Brain microvascular endothelial cell (primary cell): Measurements from ENCODE around the gene DPP8.
"Not testable (repeated sequence)": the region's sequence is repeated elsewhere in the genome, so short reads cannot be mapped to it uniquely, and the experiment has no call there.

Experiments
- DNase-seq: peaks from one replicate; pipeline ENCODE4 v3.0.0-alpha.2; 2020
- H3K27ac ChIP-seq: fragments of 250-450 bp; sonication (Bioruptor Pico); 2 replicates; pipeline ENCODE4 v1.5.1; 2020; ENCODE audit warnings: mild to moderate bottlenecking, moderate library complexity
- H3K27me3 ChIP-seq: fragments of 250-450 bp; sonication (Bioruptor Pico); replicated peaks from 2 replicates; pipeline ENCODE4 v1.5.1; 2020; ENCODE audit warnings: mild to moderate bottlenecking
- H3K36me3 ChIP-seq: fragments of 250-450 bp; sonication (Bioruptor Pico); replicated peaks from 2 replicates; pipeline ENCODE4 v1.5.1; 2020; ENCODE audit warnings: mild to moderate bottlenecking
- H3K4me3 ChIP-seq: 2 replicates; pipeline ENCODE4 v1.5.1; 2011; ENCODE audit warnings: low read depth, mild to moderate bottlenecking, control low read depth, low read length, moderate library complexity
- in situ Hi-C: cut with HindIII; loops from 2 replicates; pipeline ENCODE4 v1.10.0; 2017; ENCODE audit warnings: low sequenced_read_pairs, low pct_ligation_motif_present
- TF ChIP-seq, protein P1 (sequence below): IDR thresholded peaks from 2 replicates; pipeline ENCODE4 v1.5.1; 2011; ENCODE audit warnings: low read depth, mild to moderate bottlenecking, moderate library complexity, low read length, control low read depth, inconsistent platforms; ENCODE audit errors: missing control alignments

DPP8 gene

DNA sequence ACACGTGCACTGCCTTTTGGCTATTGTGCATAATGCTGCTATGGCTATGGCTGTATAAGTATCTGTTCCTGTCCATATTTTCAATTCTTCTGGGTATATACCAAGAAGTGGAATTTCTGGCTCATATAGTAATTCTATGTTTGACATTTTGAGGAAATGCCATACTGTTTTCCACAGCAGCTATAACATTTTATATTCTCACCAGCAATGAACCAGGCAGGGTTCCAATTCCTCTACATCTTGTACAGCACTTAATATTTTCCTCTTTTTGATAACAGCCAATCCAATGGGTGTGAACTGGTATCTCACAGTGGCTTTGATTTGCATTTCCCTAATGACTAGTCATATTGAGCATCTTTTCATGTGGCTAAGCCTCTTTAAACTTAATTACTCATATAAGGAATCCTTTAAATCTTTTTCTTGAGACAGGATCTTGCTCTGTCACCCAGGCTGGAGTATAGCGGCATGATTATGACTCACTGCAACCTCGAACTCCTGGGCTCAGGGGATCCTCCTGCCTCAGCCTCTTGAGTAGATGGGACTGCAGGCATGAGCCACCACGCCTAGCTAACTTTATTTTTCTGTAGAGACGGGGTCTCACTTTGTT, 56.6 kb downstream of the DPP8 start:
- Histone ChIP-seq H3K27ac (no peak overlapping the region), H3K4me3 (no peak overlapping the region), H3K36me3 (peaks cover 66% of the 10 kb centered on the region), H3K27me3 (no peaks in the 10 kb centered on the region)
- peak; percentile 30 for DNase-seq
- TF ChIP-seq, protein P1, sequence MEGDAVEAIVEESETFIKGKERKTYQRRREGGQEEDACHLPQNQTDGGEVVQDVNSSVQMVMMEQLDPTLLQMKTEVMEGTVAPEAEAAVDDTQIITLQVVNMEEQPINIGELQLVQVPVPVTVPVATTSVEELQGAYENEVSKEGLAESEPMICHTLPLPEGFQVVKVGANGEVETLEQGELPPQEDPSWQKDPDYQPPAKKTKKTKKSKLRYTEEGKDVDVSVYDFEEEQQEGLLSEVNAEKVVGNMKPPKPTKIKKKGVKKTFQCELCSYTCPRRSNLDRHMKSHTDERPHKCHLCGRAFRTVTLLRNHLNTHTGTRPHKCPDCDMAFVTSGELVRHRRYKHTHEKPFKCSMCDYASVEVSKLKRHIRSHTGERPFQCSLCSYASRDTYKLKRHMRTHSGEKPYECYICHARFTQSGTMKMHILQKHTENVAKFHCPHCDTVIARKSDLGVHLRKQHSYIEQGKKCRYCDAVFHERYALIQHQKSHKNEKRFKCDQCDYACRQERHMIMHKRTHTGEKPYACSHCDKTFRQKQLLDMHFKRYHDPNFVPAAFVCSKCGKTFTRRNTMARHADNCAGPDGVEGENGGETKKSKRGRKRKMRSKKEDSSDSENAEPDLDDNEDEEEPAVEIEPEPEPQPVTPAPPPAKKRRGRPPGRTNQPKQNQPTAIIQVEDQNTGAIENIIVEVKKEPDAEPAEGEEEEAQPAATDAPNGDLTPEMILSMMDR, result no peak
- in situ Hi-C loops, result no loop called here

GRCh38 chr15:65455256-65455655, 62.2 kb downstream of the DPP8 start:
- H3K36me3 ChIP-seq, result peaks cover 61% of the 10 kb centered on the region
- H3K27me3 ChIP-seq, DNase-seq, H3K27ac ChIP-seq, in situ Hi-C loops, H3K4me3 ChIP-seq: not testable (repeated sequence)

GRCh38 chr15:65451989-65452388, 65.5 kb downstream of the DPP8 start:
- no peak for DNase-seq
- TF ChIP-seq, protein P1, result no peak
- Histone ChIP-seq H3K27ac (no peak overlapping the region), H3K4me3 (no peak overlapping the region), H3K27me3 (no peaks in the 10 kb centered on the region), H3K36me3 (peaks cover 42% of the 10 kb centered on the region)
- in situ Hi-C loops, result no loop called here

GRCh38 chr15:65450556-65450955, 66.9 kb downstream of the DPP8 start:
- no peak for DNase-seq
- Histone ChIP-seq H3K27ac (no peak overlapping the region), H3K4me3 (no peak overlapping the region), H3K27me3 (no peaks in the 10 kb centered on the region), H3K36me3 (peaks cover 35% of the 10 kb centered on the region)
- TF ChIP-seq, protein P1, result no peak
- in situ Hi-C loops, result no loop called here

DNA sequence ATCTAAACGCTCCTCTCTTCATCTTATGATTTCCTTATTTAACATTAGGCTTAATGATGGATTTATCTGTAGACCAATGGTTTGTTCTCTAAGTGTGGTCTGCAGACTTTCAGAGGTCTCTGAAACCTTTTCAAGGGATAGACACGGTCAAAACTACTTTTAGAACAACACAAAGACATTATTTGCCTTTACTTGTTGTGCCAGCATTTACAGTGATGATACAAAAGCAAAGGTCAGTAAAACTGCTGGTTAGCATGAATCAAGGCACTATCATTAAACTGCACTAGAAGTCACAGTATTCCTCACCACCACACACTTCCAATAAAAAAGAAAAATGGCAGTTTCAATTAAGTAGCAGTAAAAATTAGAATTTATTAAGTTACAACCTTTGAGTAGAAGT, 70.3 kb downstream of the DPP8 start:
- peaks cover 25% of the 10 kb centered on the region for H3K36me3 ChIP-seq
- no peak for DNase-seq
- in situ Hi-C loops, result no loop called here

DNA sequence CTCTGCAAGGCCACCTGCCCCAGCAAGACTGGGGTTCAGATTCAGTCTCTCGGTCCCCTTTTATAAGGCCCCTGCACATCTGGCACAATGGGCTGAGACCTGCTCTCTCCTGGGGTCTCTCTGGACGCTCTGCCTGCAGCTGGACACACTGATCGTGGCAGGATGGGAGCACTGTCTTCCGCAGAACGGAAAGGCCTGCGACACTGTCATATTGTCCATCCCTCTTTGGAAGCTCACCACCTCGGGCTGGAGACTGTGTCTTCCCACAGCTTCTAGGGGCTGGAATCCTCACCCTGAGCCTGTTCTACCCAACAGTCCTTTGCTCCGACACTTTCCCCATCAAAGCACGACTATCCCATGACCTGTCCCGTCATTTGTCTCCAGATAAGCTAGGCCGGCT, 83.3 kb downstream of the DPP8 start:
- TF ChIP-seq, protein P1, result no peak
- DNase-seq, result no peak
- Histone ChIP-seq H3K27me3 (no peaks in the 10 kb centered on the region), H3K27ac (no peak overlapping the region), H3K36me3 (no peaks in the 10 kb centered on the region), H3K4me3 (no peak overlapping the region)
- in situ Hi-C loops, result no loop called here

More for the DNA sequence above, 70.3 kb downstream of the DPP8 start:
- no peak overlapping the region for H3K4me3 ChIP-seq
- no peak overlapping the region for H3K27ac ChIP-seq
- TF ChIP-seq, protein P1, result no peak
- no peaks in the 10 kb centered on the region for H3K27me3 ChIP-seq
